HG02885 (cell line): Measurements from ENCODE around the gene SLC19A2.

Experiments
- ATAC-seq: cut with Tn5 transposase; IDR thresholded peaks from one replicate; pipeline ENCODE4 v1.9.1; 2021; ENCODE audit warnings: mild to moderate bottlenecking; ENCODE audit not compliant: unreplicated experiment, poor library complexity

SLC19A2 gene

DNA sequence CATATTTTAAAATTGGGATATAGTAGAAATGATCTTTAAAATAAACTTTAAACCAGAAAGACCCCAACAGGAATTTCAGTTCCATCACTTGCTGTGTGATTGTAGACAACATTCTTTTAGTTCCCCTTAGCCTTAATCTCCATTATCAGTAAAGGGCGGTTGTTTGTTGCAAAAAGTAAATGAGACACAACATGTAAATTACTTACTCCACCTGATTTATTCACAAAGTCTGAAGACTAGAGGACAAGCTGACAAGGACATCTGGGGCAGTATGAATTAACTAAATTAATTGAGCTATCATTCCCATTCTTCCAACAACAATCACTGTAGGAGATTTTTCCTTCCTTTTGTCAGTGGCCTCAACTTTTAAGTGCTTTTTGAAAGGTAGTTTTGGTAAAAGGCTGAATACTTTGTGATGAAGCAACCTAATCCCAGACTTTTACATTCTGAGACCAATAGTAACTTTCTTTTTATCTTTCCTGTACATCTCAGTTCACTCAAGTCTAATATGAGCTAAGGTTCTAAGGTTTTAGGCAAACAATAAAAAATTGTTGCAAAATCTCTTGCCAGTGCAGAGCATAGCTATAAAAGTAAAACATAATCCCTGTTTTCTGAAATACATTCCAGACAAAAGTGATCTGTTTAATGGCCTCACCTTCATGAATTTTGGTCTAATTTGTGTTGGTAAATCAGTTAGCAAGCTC, 6.2 kb downstream of the SLC19A2 start:
- no peak for ATAC-seq

DNA sequence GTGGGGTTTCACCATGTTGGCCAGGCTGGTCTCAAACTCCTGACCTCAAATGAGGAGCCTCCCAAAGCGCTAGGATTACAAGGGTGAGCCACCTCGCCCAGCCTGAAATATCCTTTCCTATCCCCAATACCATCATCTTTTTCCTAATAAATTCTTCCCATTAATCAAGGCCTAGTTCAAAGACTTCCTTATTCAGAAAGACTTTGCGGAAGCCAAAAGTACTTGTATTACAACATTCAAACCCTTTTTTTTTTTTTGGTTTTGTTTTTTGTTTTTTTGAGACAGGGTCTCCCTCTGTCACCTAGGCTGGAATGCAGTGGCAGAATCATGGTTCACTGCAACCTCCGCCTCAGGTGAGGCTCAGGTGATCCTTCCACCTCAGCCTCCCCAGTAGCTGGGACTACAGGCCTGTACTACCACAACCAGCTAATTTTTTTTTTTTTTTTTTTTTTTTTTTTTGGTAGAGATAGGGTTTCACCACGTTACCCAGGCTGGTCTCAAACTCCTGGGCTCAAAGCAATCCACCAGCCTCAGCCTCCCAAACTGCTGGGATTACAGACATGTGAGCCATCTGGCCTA, 7.6 kb downstream of the SLC19A2 start:
- ATAC-seq, result no peak

DNA sequence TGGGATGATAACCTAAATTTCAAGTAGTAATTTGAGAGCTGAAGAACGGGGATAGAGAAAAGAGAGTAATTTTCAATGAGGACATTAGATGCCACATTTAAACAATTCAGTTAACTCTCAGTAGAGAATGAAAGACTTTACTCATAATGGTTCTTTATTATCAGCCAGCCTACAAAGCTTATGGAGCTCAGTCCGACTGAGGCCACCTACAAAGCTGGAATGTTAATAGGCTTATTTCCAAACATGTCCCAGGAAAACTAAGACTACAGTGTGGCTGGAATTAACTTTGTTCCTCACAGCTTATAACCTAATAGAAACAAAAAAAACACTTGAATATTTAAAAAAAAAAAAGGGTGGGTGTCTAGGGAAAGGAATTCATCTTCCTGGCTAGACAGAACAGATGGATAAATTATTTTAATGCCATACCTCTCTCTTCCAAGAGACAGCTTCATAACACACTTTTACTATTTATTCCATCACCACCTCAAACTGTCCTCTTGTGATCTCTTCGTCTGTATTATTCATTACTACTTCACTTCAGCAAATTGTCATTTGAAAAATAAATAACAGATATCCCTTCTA, 9.8 kb downstream of the SLC19A2 start:
- ATAC-seq, result no peak

DNA sequence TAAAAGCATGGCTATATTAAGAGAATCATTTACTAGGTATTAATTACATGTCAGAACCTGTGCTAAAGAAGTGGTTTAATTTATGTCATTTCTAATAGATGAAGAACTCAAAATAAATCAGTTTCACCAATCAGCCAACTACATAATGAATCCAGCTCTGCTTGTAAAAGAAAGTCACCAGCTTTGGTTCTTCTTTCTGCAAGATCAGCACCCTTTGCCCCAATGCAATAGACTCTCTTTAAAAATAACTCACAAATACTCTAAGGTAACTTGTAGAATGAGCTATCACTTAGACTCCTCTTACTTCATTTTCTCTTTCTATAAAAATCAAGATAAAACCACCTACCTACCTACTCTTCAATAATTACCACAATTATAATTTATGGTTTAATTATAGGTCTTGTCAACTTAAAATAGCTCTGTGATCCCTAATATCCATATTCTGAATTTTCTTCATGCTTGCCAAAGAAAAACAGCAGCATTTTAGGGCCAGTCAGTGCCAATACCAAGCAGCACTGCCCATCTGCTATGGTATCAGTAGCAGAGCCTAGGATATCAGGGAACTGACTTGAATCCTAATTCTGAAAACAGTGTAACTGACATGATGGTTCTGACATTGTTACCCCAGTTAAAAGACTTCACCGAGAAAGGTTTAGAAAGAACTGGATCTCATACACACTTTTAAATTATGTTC, 11.3 kb downstream of the SLC19A2 start:
- no peak for ATAC-seq

DNA sequence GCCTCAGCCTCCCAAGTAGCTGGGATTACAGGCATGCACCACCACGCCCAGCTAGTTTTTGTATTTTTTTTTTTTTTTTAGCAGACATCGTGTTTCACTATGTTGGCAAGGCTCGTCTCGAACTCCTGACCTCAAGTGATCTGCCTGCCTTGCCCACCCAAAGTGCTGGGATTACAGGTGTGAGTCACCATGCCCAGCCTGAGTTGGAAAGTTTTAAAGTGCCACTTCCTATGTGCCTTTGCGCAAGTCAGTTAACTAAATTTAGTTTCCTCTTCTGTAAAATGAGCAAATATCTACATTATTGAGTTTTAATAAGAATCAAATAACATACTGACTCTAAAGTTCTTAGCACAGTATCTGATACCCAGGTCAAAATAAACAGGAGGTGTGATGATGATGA, 12.4 kb downstream of the SLC19A2 start:
- ATAC-seq, result no peak

DNA sequence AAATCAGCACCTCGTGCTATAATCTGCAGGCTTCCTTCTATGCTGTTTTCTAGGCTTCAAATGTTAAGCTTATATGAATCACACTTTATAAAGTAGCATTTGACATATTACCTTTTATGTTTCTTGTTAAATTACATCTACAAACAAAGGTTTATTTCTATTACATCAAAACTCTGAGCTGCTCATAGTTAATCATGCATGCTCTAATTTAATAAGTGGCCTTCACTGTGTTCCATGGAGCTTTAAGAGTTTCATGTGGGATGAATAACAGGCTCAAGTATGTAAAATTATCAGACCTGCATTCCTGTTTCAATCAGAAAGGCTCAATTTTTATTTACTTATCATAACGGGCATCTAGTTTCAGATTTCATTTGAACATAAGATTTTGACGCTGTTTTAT, 13.0 kb downstream of the SLC19A2 start:
- ATAC-seq, result no peak

DNA sequence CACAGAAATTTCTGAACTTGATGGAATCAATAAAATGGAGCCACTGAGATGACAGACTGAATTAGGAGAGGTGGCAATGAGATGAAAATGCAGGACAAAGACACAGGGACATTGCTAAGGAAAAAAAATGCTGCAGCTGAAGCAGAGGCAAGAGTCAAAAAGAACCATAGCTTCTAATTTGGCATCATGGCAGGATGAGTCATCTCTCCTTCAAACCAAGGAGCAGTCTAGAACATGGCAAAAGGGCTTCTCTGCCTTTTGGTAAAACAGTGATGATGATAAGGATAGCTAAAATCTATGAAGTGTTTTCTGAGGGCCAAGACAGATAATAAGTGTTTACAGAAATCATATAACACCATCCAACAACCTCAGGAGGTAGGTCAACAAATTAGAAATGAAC, 16.8 kb downstream of the SLC19A2 start:
- no peak for ATAC-seq

DNA sequence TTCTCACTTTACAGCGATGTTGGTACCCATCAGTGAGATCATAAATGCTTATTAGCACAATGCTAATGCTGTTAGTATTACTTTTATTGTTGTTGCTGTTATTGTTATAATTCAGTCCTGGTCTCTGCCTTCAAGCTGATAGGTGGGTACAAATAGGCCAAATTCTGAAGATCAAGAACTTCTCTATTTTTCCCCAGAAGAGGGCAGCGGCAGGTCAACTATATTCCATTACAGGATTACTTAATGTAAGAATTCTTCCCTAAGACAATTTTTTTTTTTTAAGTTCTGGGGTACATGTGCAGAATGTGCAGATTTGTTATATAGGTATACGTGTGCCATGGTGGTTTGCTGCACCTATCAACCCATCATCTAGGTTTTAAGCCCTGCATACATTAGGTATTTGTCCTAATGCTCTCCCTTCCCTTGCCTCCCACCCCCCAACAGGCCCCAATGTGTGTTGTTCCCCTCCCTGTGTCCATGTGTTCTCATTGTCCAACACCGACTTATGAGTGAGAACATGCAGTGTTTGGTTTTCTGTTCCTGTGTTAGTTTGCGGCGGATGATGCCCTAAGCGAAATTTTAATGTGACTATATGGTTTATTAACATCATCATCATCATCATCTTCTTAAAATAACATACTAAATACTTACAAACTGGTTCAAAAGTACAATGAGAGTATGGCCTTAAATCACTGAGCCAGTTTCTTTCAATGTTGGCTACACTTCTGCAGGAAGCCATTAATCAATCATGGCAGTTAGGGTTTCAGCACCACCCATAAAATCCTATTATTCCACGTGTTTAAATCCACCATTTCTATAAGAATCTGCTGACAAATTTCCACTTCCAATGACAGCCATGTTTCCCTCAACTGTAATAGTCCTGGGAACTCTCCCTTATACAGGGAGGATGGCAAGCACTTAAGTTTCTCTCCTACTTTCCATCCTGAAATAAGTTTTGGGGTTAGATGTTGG, 19.2 kb downstream of the SLC19A2 start:
- ATAC-seq, result no peak

DNA sequence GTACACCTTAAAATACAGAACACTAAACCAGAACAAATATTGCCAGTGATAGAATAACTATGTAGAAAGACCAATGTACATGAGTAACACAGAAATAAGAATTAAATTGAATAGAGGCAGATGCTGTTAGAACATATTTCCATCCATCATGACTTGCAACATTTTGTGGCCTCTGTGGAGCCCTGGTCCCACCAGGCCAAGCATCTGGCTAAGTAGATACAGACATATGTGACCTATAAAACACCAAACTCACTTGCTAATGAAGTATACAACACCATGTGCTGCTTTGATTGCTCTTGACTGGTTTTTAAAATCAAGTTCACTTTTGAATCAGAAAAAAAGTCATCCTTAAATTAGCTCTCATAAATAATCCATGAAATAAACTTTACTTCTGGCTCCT, 20.5 kb downstream of the SLC19A2 start:
- no peak for ATAC-seq

DNA sequence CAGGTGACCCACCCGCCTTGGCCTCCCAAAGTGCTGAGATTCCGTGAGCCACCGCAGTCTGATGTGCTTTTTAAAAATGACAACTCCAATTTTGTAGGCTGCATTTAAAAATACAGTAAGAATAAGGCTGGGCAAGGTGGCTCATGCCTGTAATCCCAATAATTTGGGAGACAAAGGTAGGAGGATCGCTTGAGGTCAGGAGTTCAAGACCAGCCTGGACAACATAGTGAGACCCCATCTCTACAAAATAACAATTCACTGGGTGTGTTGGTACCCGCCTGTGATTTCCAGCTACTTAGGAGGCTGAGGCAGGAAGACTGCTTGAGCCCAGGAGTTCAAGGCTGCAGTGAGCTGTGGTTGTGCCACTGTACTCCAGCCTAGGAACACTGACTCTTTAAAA, 23.4 kb downstream of the SLC19A2 start:
- no peak for ATAC-seq

DNA sequence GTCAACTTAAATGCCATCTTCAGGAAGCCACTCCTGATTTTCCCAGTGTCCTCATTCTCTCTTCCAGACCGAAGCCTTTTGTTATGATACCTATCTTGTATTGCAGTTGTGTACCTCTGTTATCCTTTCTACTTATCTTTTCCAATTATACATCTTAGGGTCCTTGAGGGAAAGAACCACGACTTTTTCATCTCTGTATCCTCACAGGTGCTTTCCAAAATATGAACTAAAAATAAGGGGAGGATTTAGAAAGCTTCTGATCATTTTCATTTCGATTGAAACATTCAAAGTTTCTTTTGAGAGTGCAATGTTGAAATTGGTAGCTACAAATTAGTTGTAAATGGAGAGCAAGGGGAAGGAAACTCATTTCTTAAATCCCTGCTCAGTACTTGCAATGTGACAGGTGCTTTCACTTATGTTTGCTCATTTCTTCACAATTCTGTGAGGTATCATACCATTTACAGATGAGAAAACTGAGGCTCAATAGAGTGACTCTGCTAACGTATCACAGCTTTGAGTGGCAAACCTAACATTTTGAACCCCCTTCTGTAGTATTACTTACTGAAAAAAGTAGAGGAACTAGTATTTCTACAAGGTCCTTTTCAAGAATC, 24.2 kb downstream of the SLC19A2 start:
- no peak for ATAC-seq

DNA sequence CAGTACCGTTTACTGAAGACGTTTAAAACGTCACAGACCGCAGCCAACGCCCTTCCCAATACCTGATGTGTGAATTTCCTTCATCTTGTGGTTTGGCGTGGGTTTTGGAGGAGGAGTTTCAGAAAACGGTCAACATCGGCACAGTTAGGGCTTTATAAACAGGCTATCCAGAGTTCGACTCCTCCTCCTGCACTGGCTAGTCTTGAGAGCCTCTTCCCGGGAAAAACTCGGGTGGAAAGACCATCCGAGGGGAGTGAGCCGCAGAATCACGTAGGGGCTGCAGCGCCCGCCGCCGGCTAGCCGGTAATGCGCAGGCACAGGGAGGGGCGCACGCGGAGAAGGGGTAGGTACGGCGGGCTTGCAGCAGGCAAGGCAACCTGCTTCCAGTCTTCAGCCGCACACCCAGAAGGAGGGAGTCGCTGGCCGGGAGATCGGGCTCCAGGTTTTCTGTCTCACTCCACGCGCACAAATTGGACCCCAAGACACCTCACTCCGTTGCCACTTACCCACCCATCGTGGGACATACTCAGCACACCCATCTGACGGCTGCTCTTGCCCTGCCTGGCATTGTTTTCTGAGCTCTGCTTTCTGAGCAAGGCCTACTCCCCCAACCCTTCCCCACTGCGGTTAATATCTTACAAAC, 25.4 kb downstream of the SLC19A2 start:
- no peak for ATAC-seq

DNA sequence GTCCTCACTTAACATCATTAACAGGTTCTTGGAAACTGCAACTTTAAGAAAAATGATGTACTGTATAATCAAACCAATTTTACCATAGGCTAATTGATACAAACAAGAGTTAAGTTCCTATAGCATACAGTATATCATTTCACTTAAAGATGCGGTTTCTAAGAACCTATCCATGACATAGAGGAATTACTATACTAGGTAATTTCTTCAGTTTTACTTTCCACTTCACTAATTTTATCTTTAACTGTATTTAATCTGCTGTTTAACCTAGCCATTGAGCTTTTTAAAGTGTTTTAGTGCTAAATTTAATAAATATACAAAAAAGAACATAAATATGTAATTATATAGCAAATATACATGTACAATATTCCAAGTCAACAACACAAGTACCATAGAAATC, 28.3 kb downstream of the SLC19A2 start:
- no peak for ATAC-seq

DNA sequence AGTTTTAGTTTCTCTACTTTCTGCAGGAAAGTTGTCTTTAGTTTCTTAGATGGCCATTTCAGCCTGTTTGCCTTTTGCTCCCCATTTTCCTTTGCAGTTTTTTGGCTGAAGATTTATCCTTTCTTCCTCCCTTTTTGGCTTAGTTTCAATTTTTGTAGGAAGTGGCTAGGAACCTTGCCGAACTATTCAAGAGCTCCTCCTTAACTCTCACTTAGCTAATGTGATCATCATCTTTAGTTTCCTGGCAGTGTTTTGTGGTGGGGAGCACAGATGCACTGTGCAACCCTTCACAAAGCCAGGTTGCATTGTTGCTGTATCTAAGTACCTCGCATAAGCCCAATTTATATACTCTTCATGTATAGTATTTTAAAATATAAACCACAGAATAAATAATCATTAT, 29.7 kb downstream of the SLC19A2 start:
- no peak for ATAC-seq

DNA sequence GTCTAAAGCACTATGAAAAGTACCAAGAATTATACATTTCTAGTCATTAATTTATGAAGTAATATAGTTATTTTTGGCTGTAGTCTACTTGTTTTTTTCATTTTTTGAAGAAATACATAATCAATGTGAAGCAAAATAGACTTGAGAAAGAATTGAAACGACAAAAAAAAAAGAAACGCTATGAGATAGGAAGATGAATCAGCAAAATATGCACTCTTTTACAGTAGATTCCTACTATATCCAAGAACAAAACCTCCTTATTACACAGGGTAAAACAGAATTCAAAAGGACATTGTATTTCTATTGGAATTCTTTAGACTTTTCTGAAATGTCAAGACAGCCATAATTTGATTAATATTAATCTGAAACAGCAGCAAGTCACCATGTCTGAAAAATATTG, 32.8 kb downstream of the SLC19A2 start:
- no peak for ATAC-seq

DNA sequence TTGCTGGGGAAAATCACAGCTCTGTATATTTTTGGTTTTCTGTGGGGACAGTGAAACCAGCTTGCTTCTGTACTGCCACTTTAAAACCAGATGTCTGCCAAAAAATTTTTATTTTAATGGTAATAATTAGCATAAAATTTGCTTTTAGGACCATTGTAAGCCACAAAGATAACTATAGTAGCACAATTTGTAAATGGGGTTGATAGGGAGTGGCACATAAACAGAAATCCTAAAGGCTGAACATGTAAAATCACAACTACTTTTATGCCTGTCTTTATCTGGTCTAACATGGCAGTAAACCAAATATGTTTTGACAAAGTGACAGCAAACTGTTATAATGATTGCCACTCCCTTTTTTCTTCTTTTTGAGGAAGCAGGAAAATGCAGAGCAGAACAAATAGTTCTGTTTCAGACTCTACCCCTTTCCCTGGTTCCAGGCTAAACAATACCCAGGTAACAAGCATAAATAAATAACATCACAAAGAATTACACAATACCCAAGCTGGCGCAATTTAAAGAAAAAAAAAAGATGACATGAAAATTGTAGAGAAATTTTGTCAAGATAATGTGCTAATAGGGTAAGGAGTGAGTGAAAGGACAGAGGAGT, 34.4 kb downstream of the SLC19A2 start:
- ATAC-seq, result no peak

DNA sequence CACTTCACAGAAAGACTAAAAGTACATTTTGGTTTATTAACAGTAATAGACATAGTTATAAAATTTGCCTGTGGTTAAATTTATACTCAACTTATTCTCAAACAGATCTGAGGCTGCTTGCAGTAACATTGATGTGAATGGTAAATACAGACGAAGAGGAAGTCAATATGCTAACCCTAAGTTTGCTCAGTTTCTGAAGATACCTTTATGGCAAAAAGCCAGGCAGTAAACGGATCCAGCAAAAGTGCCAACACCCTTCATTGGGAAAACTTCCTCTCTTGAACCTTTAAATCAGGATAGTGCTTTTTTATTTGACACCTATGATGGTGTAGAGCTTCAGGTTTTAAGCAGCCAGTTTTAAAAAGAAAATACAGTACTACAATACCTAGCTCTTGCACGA, 41.8 kb downstream of the SLC19A2 start:
- no peak for ATAC-seq

DNA sequence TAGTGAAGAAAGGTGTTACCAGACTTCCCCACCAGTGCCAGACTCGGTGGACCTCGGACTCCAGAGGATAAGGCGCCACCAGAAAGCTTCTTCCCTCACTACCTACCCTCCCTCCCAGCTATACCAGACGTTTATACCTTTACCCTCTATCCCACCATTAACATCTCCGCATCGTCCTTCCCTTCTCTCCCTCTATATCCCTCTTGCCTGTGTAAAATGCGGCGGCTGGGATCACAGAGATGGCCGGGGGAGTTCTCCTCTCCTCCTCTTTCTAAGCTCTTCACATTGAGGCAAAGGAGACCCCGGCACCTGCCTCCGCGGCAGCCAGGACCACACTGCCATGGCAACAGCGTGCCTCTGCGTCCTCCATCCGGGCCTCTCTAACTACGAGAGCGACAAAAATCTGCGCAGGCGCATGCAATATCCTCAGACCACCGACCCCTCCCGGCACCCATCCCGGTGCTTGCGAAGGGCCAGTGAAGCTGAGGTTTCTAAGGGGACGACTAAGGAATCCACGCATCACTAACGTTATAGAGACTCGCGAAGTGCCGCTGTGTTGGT, 58.6 kb downstream of the SLC19A2 start, which contains the start of gene CCDC181:
Gene CCDC181, minus strand, starts transcription at position 394 of the 561 bp plus-strand sequence. CDS start 2,547 bp downstream, outside the sequence.
- peak; percentile 98 for ATAC-seq
